HepG2 (cell line): ENCODE results near the gene FHIT. TPM values are rescaled to one million over a fixed set of nuclear protein-coding genes. Genes with fewer than 3 reads are reported as not detected.

Experiments used
- ATAC-seq: fragments of 200-7000 bp; cut with Tn5 transposase; 3 replicates; pipeline ENCODE4 v1.9.1; 2020; ENCODE audit warnings: mild to moderate bottlenecking, moderate library complexity
- BruUV-seq: library from RNA; stranded (reverse); fragments of 400-500 nt; replicated peaks from 2 replicates; lab custom pipeline; 2021; lab: Mats Ljungman, UMichigan
- CTCF ChIA-PET: fragments of 300-600 bp; formaldehyde crosslinking; extraction: SDS; loops from one replicate; lab custom pipeline; 2021; ENCODE audit warnings: low total read pairs, inconsistent platforms, low intra/inter-chr PET ratio; lab: Yijun Ruan, JAX
- POLR2A ChIA-PET: fragments of 350-600 bp; sonication (Branson Sonifier 250); formaldehyde crosslinking; loops from one replicate; lab custom pipeline; 2020; ENCODE audit warnings: antibody characterized with exemption, inconsistent platforms; lab: Yijun Ruan, JAX
- DNase-seq: peaks from one replicate; pipeline ENCODE4 v3.0.0-alpha.2; 2015; ENCODE audit warnings: low spot score
- FAIRE-seq: peaks from 3 replicates; lab custom pipeline; 2011; peaks lifted over from hg19 to GRCh38; lab: Jason Lieb, UNC
- H2AFZ ChIP-seq: one replicate; pipeline ENCODE4 v1.6.1; 2011; ENCODE audit warnings: low read length, inconsistent platforms
- H3K27ac ChIP-seq: fragments of 300-600 bp; 3 replicates; pipeline ENCODE4 v1.8.0; 2011; ENCODE audit warnings: mixed run types, mild to moderate bottlenecking, mixed read lengths, low read length, inconsistent platforms; ENCODE audit not compliant: insufficient read depth; ENCODE audit errors: extremely low read length
- H3K27me3 ChIP-seq, 2 experiments: fragments of 200-600 bp in 1 of 2; 2 replicates in 1 of 2; 3 replicates in 1 of 2; pipeline versions ENCODE4 v1.6.0 to v1.8.0; 2011; ENCODE audit warnings: low read length in 2 of 2, mild to moderate bottlenecking in 2 of 2, moderate library complexity in 2 of 2, inconsistent platforms in 1 of 2; ENCODE audit not compliant: insufficient read depth in 2 of 2, control insufficient read depth in 1 of 2
- H3K36me3 ChIP-seq, 2 experiments: fragments of 200-600 bp in 1 of 2; replicated peaks in 1 of 2; 2 replicates in 1 of 2; 3 replicates in 1 of 2; pipeline versions ENCODE4 v1.5.1 to v1.8.0; 2011; ENCODE audit warnings: low read length in 2 of 2, inconsistent platforms in 1 of 2; ENCODE audit not compliant: insufficient read depth in 2 of 2, control insufficient read depth in 1 of 2
- H3K4me1 ChIP-seq: 2 replicates; pipeline ENCODE4 v1.5.1; 2012; ENCODE audit warnings: low read length, inconsistent platforms; ENCODE audit not compliant: insufficient read depth
- H3K4me2 ChIP-seq: 2 replicates; pipeline ENCODE4 v1.6.0; 2011; ENCODE audit warnings: low read depth, low read length, inconsistent platforms
- H3K4me3 ChIP-seq, 3 experiments: fragments of 200-600 bp in 1 of 3; sonication (generic), shearing (Covaris generic) in 1 of 3; replicated peaks in 1 of 3; 2 replicates each; pipeline ENCODE4 v1.5.1; 2011 to 2016; ENCODE audit warnings: low read length in 3 of 3, inconsistent platforms in 2 of 3, low read depth in 2 of 3, mild to moderate bottlenecking in 2 of 3, control low read depth in 1 of 3, mixed read lengths in 1 of 3; ENCODE audit not compliant: insufficient read depth in 1 of 3
- H3K79me2 ChIP-seq: one replicate; pipeline ENCODE4 v1.6.1; 2011; ENCODE audit warnings: low read length, inconsistent platforms; ENCODE audit not compliant: insufficient read depth
- H3K9ac ChIP-seq: 2 replicates; pipeline ENCODE4 v1.6.0; 2011; ENCODE audit warnings: mild to moderate bottlenecking, low read depth, low read length, inconsistent platforms; ENCODE audit not compliant: insufficient read depth
- H3K9me3 ChIP-seq: 2 replicates; pipeline ENCODE4 v1.5.1; 2012; ENCODE audit warnings: mild to moderate bottlenecking, low read length
- H4K20me1 ChIP-seq: 2 replicates; pipeline ENCODE4 v1.6.0; 2011; ENCODE audit warnings: inconsistent platforms, mild to moderate bottlenecking, low read length, moderate library complexity; ENCODE audit not compliant: insufficient read depth
- ADNP ChIP-seq: sonication (generic); formaldehyde crosslinking; IDR thresholded peaks from 2 replicates; pipeline ENCODE4 v1.4.0; 2020; ENCODE audit warnings: missing genetic modification reagents
- ATM ChIP-seq: fragments of 450-650 bp; IDR thresholded peaks from 2 replicates; pipeline ENCODE4 v1.7.1; 2017; ENCODE audit warnings: mild to moderate bottlenecking, borderline replicate concordance
- BCL3 ChIP-seq: sonication (generic); formaldehyde crosslinking; IDR thresholded peaks from 2 replicates; pipeline ENCODE4 v1.5.1; 2020; ENCODE audit warnings: mild to moderate bottlenecking, missing genetic modification reagents, moderate library complexity
- BRD4 ChIP-seq: sonication (generic); formaldehyde crosslinking; IDR thresholded peaks from 2 replicates; pipeline ENCODE4 v1.4.0; 2020; ENCODE audit warnings: missing genetic modification reagents
- E2F1 ChIP-seq: sonication (generic); formaldehyde crosslinking; IDR thresholded peaks from 2 replicates; pipeline ENCODE4 v1.5.0; 2020; ENCODE audit warnings: missing genetic modification reagents
- FUBP1 ChIP-seq: sonication (generic); formaldehyde crosslinking; IDR thresholded peaks from 2 replicates; pipeline ENCODE4 v1.5.1; 2020; ENCODE audit warnings: missing genetic modification reagents, mild to moderate bottlenecking, borderline replicate concordance
- KLF12 ChIP-seq: sonication (generic); formaldehyde crosslinking; IDR thresholded peaks from 2 replicates; pipeline ENCODE4 v1.4.0; 2020; ENCODE audit warnings: missing genetic modification reagents, borderline replicate concordance
- NRL ChIP-seq: sonication (generic); formaldehyde crosslinking; IDR thresholded peaks from 2 replicates; pipeline ENCODE4 v1.5.0; 2020; ENCODE audit warnings: missing genetic modification reagents, mild to moderate bottlenecking, moderate library complexity, borderline replicate concordance
- PBX2 ChIP-seq: IDR thresholded peaks from 2 replicates; pipeline ENCODE4 v1.6.1; 2016; ENCODE audit warnings: control low read depth
- PITX1 ChIP-seq: sonication (generic); formaldehyde crosslinking; IDR thresholded peaks from 2 replicates; pipeline ENCODE4 v1.5.1; 2020; ENCODE audit warnings: mild to moderate bottlenecking, missing genetic modification reagents
- PRDM4 ChIP-seq: sonication (generic); formaldehyde crosslinking; IDR thresholded peaks from 2 replicates; pipeline ENCODE4 v1.9.0; 2021; ENCODE audit warnings: missing genetic modification reagents, borderline replicate concordance
- ZNF329 ChIP-seq: sonication (generic); formaldehyde crosslinking; IDR thresholded peaks from 2 replicates; pipeline ENCODE4 v1.9.0; 2021; ENCODE audit warnings: low read depth, mild to moderate bottlenecking, missing genetic modification reagents
- ZNF33A ChIP-seq: sonication (generic); formaldehyde crosslinking; IDR thresholded peaks from 2 replicates; pipeline ENCODE4 v1.5.1; 2020; ENCODE audit warnings: missing genetic modification reagents, mild to moderate bottlenecking, moderate library complexity, borderline replicate concordance
- ZNF589 ChIP-seq: sonication (generic); formaldehyde crosslinking; conservative IDR thresholded peaks from 2 replicates; pipeline ENCODE4 v1.8.0; 2022; ENCODE audit warnings: mild to moderate bottlenecking, moderate library complexity, missing genetic modification reagents
- ZNF720 ChIP-seq: sonication (generic); formaldehyde crosslinking; IDR thresholded peaks from 2 replicates; pipeline ENCODE4 v1.4.0; 2020; ENCODE audit warnings: missing genetic modification reagents
- WGBS: methylation state at CpG from one replicate; pipeline ENCODE4 v1.1.6; 2017; ENCODE audit warnings: low lambda C conversion rate; 5-methylcytosine and 5-hydroxymethylcytosine counted together
- in situ Hi-C: cut with HindIII; loops from 2 replicates; pipeline ENCODE4 v1.10.0; 2017; ENCODE audit warnings: low pct_unique_long_range_greater_than_20kb; ENCODE audit not compliant: extremely low pct_ligation_motif_present
- intact Hi-C: fragments of 100-400 bp; cut with micrococcal nuclease; formaldehyde crosslinking; loops from one replicate; pipeline ENCODE4 v1.10.0; 2022; ENCODE audit not compliant: unreplicated experiment
- polyA plus RNA-seq, 8 experiments: library from polyadenylated mRNA; depleted of rRNA in 3 of 8; stranded (reverse) in 7 of 8; unstranded in 1 of 8; fragments of >200 nt; fragmentation: Illumina TruSeq in 4 of 8; extraction: Trizol in 4 of 8; gene quantifications; 2 replicates each; pipeline versions ENCODE4 v1.2.1 to v1.2.3, GENCODE V29; 2011 to 2016; ENCODE audit warnings: low read depth in 4 of 8, missing spikeins in 1 of 8, mixed read lengths in 1 of 8; ENCODE audit not compliant: insufficient read depth in 1 of 8
- total RNA-seq, 5 experiments: library from RNA; depleted of rRNA; stranded (reverse); fragments of >200 nt; fragmentation: Illumina TruSeq; extraction: Trizol; gene quantifications; 2 replicates each; pipeline ENCODE4 v1.2.3, GENCODE V29; 2016; ENCODE audit warnings: low read depth in 1 of 5

Gene FHIT
- total and polyA plus RNA-seq, 2 of the 13 experiments (the other 11 are each of a cell fraction or from before 2014, with no cell fraction given): 4.0 to 4.6 TPM

GRCh38 chr3:60135474-60135873 is 1115.8 kb downstream of the FHIT start:
- in situ Hi-C loops: no loop called here
- H3K4me1 ChIP-seq: no peaks in the 10 kb centered on the region
- H3K27ac ChIP-seq: no peak overlapping the region
- H3K27me3 ChIP-seq: no peaks in the 10 kb centered on the region; a peak in 1 of 5 replicates
- ATAC-seq (no peak), DNase-seq (no peak), FAIRE-seq (no peak)
- ChIA-PET CTCF (no interaction called here), POLR2A (no interaction called here)
- H2AFZ ChIP-seq: no peak overlapping the region
- WGBS: 0% methylated on average over 2 of the region's 2 CpGs
- H3K9ac ChIP-seq: no peak overlapping the region
- H3K79me2 ChIP-seq: no peaks in the 10 kb centered on the region
- no peak overlapping the region for H3K4me2 ChIP-seq
- H3K36me3 ChIP-seq: no peaks in the 10 kb centered on the region
- no peaks in the 10 kb centered on the region for H3K9me3 ChIP-seq
- no peaks in the 10 kb centered on the region for H4K20me1 ChIP-seq
- no peak overlapping the region for H3K4me3 ChIP-seq
- intact Hi-C loops: no loop called here
- BruUV-seq: no TSS peak
- TF ChIP-seq ZNF720 (CRISPR knock-in tag) (no peak), BCL3 (CRISPR knock-in tag) (no peak), ADNP (CRISPR knock-in tag) (no peak), BRD4 (CRISPR knock-in tag) (no peak), PBX2 (no peak), KLF12 (CRISPR knock-in tag) (no peak), ZNF329 (CRISPR knock-in tag) (no peak), ATM (no peak), ZNF33A (CRISPR knock-in tag) (no peak), E2F1 (CRISPR knock-in tag) (no peak), PRDM4 (CRISPR knock-in tag) (no peak), ZNF589 (no peak), NRL (CRISPR knock-in tag) (no peak), FUBP1 (CRISPR knock-in tag) (no peak), PITX1 (CRISPR knock-in tag) (no peak)
